ENCODE results near the gene C2orf80. TPM values are rescaled to one million over a fixed set of nuclear protein-coding genes. Genes with fewer than 3 reads are reported as not detected.
"Not testable (repeated sequence)": the region's sequence is repeated elsewhere in the genome, so short reads cannot be mapped to it uniquely, and the experiment has no call there.

Gene C2orf80
- total RNA-seq, 1 donor from 2014 or later, result not detected

GRCh38 chr2:208135794-208136715, 53.8 kb downstream of the C2orf80 start:
- intact Hi-C loops (cut with micrococcal nuclease), result no loop called here

GRCh38 chr2:208134928-208135586, 54.8 kb downstream of the C2orf80 start:
- intact Hi-C loops (cut with micrococcal nuclease), result no loop called here

- intact Hi-C loops (cut with micrococcal nuclease), result no loop called here
These were observed 59.1 kb downstream of the C2orf80 start for GRCh38 chr2:208130712-208131110.

- intact Hi-C loops (cut with micrococcal nuclease), result no loop called here
These were observed 59.8 kb downstream of the C2orf80 start, which contains the start of gene CRYGC for GRCh38 chr2:208129744-208130711. CRYGC (minus strand) TSS chr2:208129828; CDS start chr2:208129792, 36 bp downstream.

- intact Hi-C loops (cut with micrococcal nuclease), result no loop called here
These were observed 61.7 kb downstream of the C2orf80 start for GRCh38 chr2:208128136-208128535.

- intact Hi-C loops (cut with micrococcal nuclease), result no loop called here
These were observed 62.7 kb downstream of the C2orf80 start for GRCh38 chr2:208127090-208127489.

GRCh38 chr2:208125251-208125650, 64.6 kb downstream of the C2orf80 start:
- intact Hi-C loops (cut with micrococcal nuclease), result no loop called here

- intact Hi-C loops (cut with micrococcal nuclease), result not testable (repeated sequence)
These were observed 65.7 kb downstream of the C2orf80 start, which contains the start of gene CRYGD for GRCh38 chr2:208124013-208124715. CRYGD (minus strand) TSS chr2:208124524; CDS start chr2:208124473, 51 bp downstream.

- intact Hi-C loops (cut with micrococcal nuclease), result no loop called here
These were observed 67.6 kb downstream of the C2orf80 start for GRCh38 chr2:208122248-208122647.

- intact Hi-C loops (cut with micrococcal nuclease), result no loop called here
These were observed 70.9 kb downstream of the C2orf80 start for GRCh38 chr2:208118918-208119317.

GRCh38 chr2:208117390-208117789, 72.4 kb downstream of the C2orf80 start:
- intact Hi-C loops (cut with micrococcal nuclease), result not testable (repeated sequence)

Other genes with a start within 250 kb of the C2orf80 start
- 5.7 and 6.1 TPM in 2 replicates for gene PLEKHM3, start 164.5 kb downstream of the C2orf80 start, total RNA-seq
- not detected in 2 replicates for gene CRYGD, start 65.5 kb downstream of the C2orf80 start, total RNA-seq
- not detected in 2 replicates for gene CRYGC, start 60.2 kb downstream of the C2orf80 start, total RNA-seq
- not detected in 2 replicates for gene CRYGB, start 43.9 kb downstream of the C2orf80 start, total RNA-seq
- not detected in 2 replicates for gene CRYGA, start 26.4 kb downstream of the C2orf80 start, total RNA-seq
- gene IDH1, start 65.0 kb upstream of the C2orf80 start, total RNA-seq, result 27.2 and 34.6 TPM in 2 replicates
- 39.0 and 41.6 TPM in 2 replicates for gene PIKFYVE, start 76.2 kb upstream of the C2orf80 start, total RNA-seq
- 0.11 and 0.34 TPM in 2 replicates for gene PTH2R, start 216.8 kb upstream of the C2orf80 start, total RNA-seq

Measured in T-helper 2 cell treated with Interferon-gamma antibody and Interleukin-4, amounts not matched to agents 100 ng/mL and 5 ng/mL, for 36 hours (primary cell).